IPS-18a (cell line): Measurements from ENCODE around the gene GLB1L3.

Source experiments
- H3K27ac ChIP-seq: one replicate; pipeline ENCODE4 v1.5.1; 2013; ENCODE audit warnings: low read length
- H3K27me3 ChIP-seq: one replicate; pipeline ENCODE4 v1.6.1; 2013; ENCODE audit warnings: mild to moderate bottlenecking, low read length; ENCODE audit not compliant: control insufficient read depth, insufficient read depth
- H3K36me3 ChIP-seq: one replicate; pipeline ENCODE4 v1.6.1; 2013; ENCODE audit warnings: low read depth, low read length; ENCODE audit not compliant: control insufficient read depth
- H3K4me1 ChIP-seq: one replicate; pipeline ENCODE4 v1.6.1; 2013; ENCODE audit warnings: low read depth, low read length; ENCODE audit not compliant: control insufficient read depth
- H3K4me3 ChIP-seq: one replicate; pipeline ENCODE4 v1.5.1; 2013; ENCODE audit warnings: low read length
- H3K9ac ChIP-seq: one replicate; pipeline ENCODE4 v1.6.1; 2013; ENCODE audit warnings: mild to moderate bottlenecking, low read length, moderate library complexity
- H3K9me3 ChIP-seq: one replicate; pipeline ENCODE4 v1.6.1; 2013; ENCODE audit warnings: low read depth, low read length; ENCODE audit not compliant: control insufficient read depth

GLB1L3 gene

DNA sequence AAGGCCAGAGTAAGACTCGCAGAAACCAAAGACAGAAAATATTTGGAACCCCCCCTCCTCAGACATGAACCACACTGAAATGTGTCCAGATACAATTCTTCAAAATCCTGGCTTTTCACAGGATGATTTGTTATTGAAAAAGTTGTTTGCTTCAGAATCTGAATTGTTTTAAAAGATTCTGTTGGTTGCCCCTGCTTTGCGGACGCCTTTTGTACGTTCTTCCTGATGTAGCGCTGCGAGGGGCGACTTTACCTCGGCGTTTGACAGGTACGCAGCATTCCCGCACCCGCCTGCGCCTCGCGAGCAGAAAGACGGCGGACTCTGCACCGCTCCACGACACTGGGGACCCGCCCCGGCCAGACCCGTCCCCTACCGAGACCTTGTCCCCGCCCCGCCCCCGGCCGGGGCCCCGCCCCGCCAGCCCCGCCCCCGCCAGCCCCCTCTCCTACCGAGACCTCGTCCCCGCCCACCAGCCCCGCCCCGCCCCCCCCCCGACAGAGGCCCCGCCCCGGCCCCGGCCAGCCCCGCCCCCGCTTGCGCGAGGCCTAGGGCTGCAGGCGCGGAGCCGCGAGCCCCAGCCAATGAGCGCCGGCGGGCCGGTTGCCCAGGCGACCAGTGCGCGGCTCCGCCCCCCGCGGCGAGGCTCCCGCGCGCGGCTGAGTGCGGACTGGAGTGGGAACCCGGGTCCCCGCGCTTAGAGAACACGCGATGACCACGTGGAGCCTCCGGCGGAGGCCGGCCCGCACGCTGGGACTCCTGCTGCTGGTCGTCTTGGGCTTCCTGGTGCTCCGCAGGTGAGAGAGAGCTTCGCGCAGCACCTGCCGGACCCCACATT lies 55.4 kb downstream of the GLB1L3 start, which contains the start of gene GLB1L2:
TSS of gene GLB1L2 (plus strand) at position 635 of the 835 bp plus-strand sequence. CDS start at position 709, 74 bp downstream.
- Histone ChIP-seq H3K27ac (no peak within 1 kb of the TSS), H3K9me3 (no peaks in the 10 kb centered on the region), H3K36me3 (no peaks in the 10 kb centered on the region), H3K4me1 (peaks cover 11% of the 10 kb centered on the region), H3K9ac (peak within 1 kb of the TSS; percentile 34), H3K4me3 (peak within 1 kb of the TSS; percentile 69), H3K27me3 (peaks cover 40% of the 10 kb centered on the region)

DNA sequence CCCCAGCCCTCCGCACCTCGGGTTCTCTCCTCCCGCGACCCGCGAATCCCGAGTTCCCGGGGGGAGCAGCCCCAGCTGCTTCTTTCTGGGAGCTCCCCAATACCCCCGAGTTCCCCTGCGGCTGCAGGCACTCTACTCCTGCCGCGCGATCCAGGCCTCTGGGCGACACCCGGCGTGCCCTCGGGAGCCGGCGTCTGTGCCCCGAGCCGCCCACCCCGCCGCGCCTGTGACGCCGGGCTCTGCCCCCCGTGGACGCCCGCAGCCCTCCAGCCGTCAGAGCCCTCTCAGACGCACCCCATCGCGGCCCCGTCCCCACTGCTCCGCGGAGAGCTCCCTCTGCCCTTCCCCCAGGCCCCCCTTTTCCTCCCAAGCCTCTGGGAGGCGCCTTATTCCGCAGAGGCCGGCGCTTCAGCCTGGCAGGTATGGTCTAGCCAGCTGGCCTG lies 56.0 kb downstream of the GLB1L3 start:
- no peaks in the 10 kb centered on the region for H3K36me3 ChIP-seq
- H3K27ac ChIP-seq = no peak overlapping the region
- H3K9me3 ChIP-seq = no peaks in the 10 kb centered on the region
- H3K9ac ChIP-seq = peak overlapping the region; percentile 34
- H3K4me3 ChIP-seq = peak overlapping the region; percentile 69
- peaks cover 11% of the 10 kb centered on the region for H3K4me1 ChIP-seq
- H3K27me3 ChIP-seq = peaks cover 40% of the 10 kb centered on the region

DNA sequence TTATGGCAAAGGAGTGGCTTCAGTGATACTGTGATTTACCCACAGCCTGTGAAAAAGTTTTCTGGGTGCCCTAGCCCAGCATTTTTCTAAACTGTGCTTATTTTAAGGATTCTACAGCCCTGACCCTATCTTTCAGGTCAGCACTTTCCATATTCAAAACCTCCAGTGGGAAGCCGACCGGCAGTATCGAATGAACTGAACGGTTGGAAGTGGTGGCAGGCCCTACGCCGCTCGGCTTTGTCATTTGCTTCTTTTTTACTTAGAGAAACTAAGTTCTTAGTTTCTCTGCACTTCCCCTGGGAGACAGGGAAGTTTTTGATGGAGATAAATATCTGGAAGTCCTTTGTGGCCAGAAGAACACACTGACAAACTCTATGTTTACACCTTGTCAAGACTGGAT lies 56.6 kb downstream of the GLB1L3 start:
- H3K4me1 ChIP-seq = peaks cover 11% of the 10 kb centered on the region
- no peak overlapping the region for H3K27ac ChIP-seq
- no peaks in the 10 kb centered on the region for H3K36me3 ChIP-seq
- H3K27me3 ChIP-seq = peaks cover 40% of the 10 kb centered on the region
- no peaks in the 10 kb centered on the region for H3K9me3 ChIP-seq
- H3K4me3 ChIP-seq = peak overlapping the region; percentile 69
- H3K9ac ChIP-seq = no peak overlapping the region

DNA sequence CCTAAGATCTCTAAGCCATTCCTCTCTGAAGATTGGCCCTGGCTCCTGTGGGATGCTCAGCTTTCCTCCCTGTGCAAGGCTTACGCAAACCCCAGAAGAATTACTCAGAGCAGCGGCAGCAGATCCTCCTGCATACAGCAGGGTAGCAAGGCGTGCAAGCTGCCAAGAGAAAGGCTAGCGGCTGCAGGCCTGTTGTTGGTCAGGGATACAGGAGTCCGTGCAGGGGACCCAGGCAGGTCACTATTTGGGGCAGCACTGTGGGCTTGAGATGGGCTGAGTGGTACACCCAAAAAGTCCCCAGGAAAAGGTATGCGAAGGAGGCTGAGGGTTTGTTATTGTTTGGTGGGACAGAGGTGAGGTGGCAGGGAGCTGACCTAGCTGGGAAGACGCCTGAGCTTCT lies 57.1 kb downstream of the GLB1L3 start:
- Histone ChIP-seq H3K36me3 (no peaks in the 10 kb centered on the region), H3K4me3 (no peak overlapping the region), H3K27me3 (peaks cover 40% of the 10 kb centered on the region), H3K9me3 (no peaks in the 10 kb centered on the region), H3K4me1 (peaks cover 11% of the 10 kb centered on the region), H3K27ac (no peak overlapping the region), H3K9ac (no peak overlapping the region)

DNA sequence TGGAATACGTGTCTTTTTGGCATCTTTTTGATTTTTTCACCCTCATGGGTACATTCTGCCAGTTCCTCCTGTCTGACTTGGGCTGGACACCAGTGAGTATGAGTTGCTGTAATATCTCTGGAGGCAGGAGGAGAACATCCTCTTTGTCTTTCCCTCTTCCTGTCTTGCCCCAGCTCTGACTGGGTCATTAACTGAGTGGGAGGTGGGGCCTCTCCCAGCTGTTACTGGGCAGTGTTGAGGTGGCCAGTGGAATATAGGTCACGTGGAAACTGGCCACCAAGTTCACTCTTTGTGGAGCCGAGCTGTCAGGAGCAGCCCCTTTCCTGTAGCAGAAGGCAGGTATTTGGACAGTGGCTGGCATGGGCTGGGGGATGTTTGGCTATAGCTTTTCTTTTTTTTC lies 57.8 kb downstream of the GLB1L3 start:
- H3K4me1 ChIP-seq = peaks cover 11% of the 10 kb centered on the region
- no peak overlapping the region for H3K4me3 ChIP-seq
- H3K9ac ChIP-seq = no peak overlapping the region
- H3K36me3 ChIP-seq = no peaks in the 10 kb centered on the region
- peaks cover 40% of the 10 kb centered on the region for H3K27me3 ChIP-seq
- H3K9me3 ChIP-seq = no peaks in the 10 kb centered on the region
- H3K27ac ChIP-seq = no peak overlapping the region

DNA sequence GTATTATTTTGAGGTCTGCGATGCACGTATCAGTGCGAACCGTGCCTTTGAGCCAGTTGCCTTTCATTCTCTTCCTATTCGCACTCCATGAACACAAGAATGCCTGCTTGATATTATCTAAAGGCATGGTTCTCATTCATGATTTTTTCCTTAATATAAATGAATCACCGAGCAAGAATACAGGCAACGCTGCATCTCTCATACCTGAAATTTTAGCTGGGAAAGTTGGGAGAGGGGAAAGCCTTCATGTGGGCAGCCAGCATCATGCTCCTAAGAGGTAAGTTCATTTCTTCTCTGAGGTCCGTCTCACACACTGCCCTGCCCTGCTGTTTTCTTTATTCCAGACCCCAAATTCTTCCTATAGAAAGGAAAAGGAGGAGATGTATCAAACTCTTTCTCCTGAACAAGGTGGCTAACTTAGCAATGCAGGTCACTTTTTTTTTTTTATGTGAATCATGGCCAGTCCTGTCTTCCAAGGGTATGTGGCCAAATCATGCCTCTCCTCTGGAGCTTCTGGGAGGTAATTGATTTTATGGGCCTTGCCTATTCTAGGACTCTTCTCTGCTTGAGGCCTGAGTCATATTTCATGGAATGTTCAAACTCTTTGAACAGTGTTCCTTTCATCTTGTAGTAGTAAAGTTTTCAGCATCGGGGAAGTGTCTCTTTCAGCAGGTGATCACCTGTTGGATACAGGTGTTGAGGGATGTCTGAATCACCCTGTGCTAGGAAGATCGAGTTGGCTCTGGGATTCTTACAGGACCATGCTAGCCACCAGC lies 58.8 kb downstream of the GLB1L3 start:
- H3K27me3 ChIP-seq = peaks cover 38% of the 10 kb centered on the region

DNA sequence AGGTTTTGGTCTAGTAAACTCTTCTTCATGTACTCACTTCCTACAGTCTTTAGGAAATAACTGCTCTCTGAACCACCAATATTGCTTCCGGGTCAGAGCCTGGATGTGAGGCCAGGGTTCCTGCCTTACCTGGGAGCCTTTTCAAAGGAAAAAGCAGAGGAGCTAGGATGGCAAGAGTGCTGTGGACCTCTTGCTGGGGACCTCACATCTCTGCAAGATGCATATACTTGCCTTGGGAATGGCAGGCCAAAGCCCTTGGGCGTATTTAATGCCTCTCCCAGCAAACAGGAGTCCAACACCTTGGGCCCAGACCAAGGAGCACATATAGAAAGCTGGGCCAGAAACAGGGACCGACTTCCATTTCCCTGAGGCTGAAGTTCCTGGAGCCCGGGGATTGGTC lies 60.9 kb downstream of the GLB1L3 start:
- no peaks in the 10 kb centered on the region for H3K36me3 ChIP-seq
- H3K4me1 ChIP-seq = peaks cover 4% of the 10 kb centered on the region
- H3K27ac ChIP-seq = no peak overlapping the region
- peaks cover 21% of the 10 kb centered on the region for H3K27me3 ChIP-seq
- H3K4me3 ChIP-seq = no peak overlapping the region
- H3K9ac ChIP-seq = no peak overlapping the region
- H3K9me3 ChIP-seq = no peaks in the 10 kb centered on the region

More for the DNA sequence above, 58.8 kb downstream of the GLB1L3 start:
- H3K27ac ChIP-seq = no peak overlapping the region
- peaks cover 11% of the 10 kb centered on the region for H3K4me1 ChIP-seq
- H3K9me3 ChIP-seq = no peaks in the 10 kb centered on the region
- H3K36me3 ChIP-seq = no peaks in the 10 kb centered on the region
- H3K4me3 ChIP-seq = no peak overlapping the region
- no peak overlapping the region for H3K9ac ChIP-seq

DNA sequence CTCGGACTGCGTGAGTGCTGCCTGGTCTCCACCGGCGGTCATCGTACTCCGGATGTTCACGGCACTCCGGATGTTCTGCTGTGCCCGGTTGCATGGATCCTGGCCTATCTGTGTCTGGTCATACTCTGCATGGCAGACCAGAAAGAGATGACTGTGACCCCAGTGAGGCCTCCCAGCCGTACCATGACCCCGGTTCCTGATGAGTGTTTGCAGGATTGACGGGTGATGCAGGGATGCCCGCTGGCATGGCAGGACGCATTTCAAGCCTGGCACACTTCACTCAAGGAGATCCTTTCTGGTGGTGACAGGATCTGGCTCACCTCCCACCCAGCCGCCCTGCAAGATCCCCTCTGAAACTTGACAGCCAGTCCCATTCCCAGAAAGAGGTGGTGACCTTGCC lies 61.9 kb downstream of the GLB1L3 start:
- Histone ChIP-seq H3K27me3 (peaks cover 11% of the 10 kb centered on the region), H3K4me3 (no peak overlapping the region), H3K36me3 (no peaks in the 10 kb centered on the region), H3K27ac (no peak overlapping the region), H3K9me3 (no peaks in the 10 kb centered on the region), H3K9ac (no peak overlapping the region), H3K4me1 (no peaks in the 10 kb centered on the region)

DNA sequence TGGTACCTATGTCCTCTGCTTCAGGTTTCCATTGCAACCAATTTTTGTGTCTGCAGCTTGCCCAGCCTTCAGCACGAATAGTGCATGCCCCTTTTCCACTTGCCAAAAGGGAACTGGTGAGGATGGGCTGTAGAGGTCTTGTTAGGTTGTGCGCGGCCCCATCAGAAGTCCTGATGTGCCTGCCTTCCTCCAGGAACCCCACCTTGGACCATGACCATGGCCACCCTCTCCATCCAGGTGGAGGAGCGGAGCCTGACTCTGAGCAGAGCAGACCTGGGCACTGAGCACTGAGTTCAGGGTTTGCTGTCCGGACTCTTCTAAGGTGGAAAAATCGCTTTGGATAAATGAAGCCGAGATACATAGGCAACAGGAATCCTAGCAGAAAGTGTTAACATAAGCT lies 62.5 kb downstream of the GLB1L3 start:
- Histone ChIP-seq H3K36me3 (no peaks in the 10 kb centered on the region), H3K9me3 (no peaks in the 10 kb centered on the region), H3K4me3 (no peak overlapping the region), H3K9ac (no peak overlapping the region), H3K27ac (no peak overlapping the region), H3K27me3 (peaks cover 5% of the 10 kb centered on the region), H3K4me1 (no peaks in the 10 kb centered on the region)

DNA sequence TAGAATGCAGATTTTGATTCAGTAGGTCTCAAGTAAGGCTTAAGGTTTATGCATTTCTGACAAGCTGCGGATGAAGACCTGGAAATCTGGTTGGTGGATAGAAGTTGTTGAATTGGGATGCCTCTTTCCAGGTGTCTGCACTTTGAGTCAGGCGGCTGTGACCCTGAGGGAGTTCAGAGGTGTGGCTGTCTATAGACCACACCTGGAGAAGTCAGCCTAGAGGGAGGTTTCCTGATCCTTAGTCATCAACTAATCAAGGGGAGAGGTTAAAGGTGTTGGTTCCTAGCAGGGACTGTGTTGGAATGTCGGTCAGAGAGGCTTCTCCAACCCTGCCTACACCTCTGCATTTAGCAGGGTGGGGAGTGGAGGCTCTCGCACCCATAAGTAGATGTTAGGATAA lies 63.6 kb downstream of the GLB1L3 start:
- H3K36me3 ChIP-seq = no peaks in the 10 kb centered on the region
- no peaks in the 10 kb centered on the region for H3K4me1 ChIP-seq
- no peaks in the 10 kb centered on the region for H3K9me3 ChIP-seq
- no peaks in the 10 kb centered on the region for H3K27me3 ChIP-seq
- no peak overlapping the region for H3K27ac ChIP-seq
- H3K9ac ChIP-seq = no peak overlapping the region
- no peak overlapping the region for H3K4me3 ChIP-seq

DNA sequence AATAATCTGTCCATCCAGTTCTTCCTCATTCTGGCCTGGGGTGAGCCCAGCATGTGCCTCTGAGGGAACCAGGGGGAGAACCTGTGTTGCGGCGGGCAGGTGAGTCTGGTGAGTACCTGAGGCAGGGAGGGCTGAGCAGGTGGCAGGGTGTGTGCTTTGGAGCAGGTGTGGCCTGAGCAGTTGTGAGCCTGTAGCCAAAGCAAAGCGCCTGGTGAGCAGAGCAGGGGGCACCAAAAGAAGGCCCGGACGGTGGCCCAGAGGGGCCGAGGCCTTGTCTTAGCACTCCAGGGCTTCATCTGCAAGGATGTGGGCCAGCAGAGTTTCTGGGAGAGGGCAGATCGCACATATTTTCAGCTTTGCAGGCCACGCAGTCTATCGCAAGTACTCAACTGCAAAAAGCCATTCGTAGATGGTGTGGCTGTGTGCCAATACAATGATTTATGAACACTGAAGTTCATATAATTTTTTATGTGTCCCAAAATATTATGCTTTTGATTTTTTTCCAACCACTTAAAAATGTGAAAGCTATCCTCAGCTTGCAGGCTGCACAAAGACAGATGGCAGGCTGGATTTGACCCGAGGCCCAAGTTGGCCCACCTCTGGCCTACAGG lies 64.3 kb downstream of the GLB1L3 start:
- no peaks in the 10 kb centered on the region for H3K36me3 ChIP-seq
- no peaks in the 10 kb centered on the region for H3K9me3 ChIP-seq
- H3K27ac ChIP-seq = no peak overlapping the region
- H3K4me3 ChIP-seq = no peak overlapping the region
- H3K4me1 ChIP-seq = no peaks in the 10 kb centered on the region
- H3K9ac ChIP-seq = no peak overlapping the region
- no peaks in the 10 kb centered on the region for H3K27me3 ChIP-seq
